Stimulated activated CD4-positive, alpha-beta T cell treated with anti-CD3 and anti-CD28 coated beads, TNF-alpha, amount 100 ng/mL, for 4 hours (primary cell): ENCODE measurements around the gene GALNT14.

Experiments
- DNase-seq, 3 experiments: peaks; one replicate each; pipeline ENCODE4 v3.0.0-alpha.2; 2020; ENCODE audit warnings: low read depth in 3 of 3

Gene GALNT14

GRCh38 chr2:31008561-31009114, 129.6 kb downstream of the GALNT14 start:
- no peak for DNase-seq

DNA sequence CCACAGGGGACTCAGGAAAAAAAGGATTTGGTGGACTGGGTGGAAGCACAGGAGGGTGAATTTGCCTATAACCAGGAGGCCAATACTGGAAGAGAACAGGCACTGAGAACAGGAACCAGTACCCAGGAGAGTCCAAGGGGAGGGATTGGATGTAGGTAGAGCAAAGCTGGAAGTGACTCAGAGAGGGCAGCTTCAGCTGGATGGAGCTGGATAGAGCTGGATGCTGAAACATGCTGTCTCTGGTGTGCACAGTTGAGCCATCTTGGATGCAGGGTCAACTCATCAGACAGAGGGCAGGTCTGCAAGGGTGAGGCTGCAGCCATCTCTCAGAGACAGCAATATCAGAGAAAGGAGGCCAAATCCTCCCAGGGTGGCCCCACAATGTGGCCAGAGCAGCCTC, 134.0 kb downstream of the GALNT14 start:
- no peak for DNase-seq

- no peak for DNase-seq
These were observed 134.5 kb downstream of the GALNT14 start for GRCh38 chr2:31003749-31004148.

GRCh38 chr2:31002537-31003150, 135.6 kb downstream of the GALNT14 start:
- no peak for DNase-seq

GRCh38 chr2:31000970-31001369, 137.3 kb downstream of the GALNT14 start:
- DNase-seq: no peak

GRCh38 chr2:30998672-30999071, 139.6 kb downstream of the GALNT14 start:
- DNase-seq: no peak

- DNase-seq: no peak
These were observed 140.3 kb downstream of the GALNT14 start for GRCh38 chr2:30997979-30998378.

GRCh38 chr2:30994227-30995056, 143.8 kb downstream of the GALNT14 start:
- no peak for DNase-seq

DNA sequence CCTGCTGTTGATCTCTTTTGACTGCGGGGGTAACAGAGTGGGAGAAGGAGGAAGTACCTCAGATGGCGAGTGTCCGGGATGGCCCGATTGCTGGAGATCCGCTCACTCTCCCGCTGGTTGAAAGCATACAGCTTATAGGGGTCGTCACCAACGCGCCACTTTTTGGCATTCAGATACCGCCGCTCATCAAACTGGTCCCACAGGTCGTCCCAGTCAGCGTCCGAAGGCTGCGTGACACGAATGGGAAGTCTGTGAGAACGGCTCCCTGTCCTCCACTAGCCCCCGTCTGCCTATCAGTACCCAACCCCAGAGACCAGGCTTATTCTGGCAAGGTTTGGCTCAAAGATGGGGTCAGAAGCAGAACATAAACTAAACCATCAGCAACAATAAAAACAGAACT, 145.5 kb downstream of the GALNT14 start:
- no peak for DNase-seq

- no peak for DNase-seq
These were observed 147.6 kb downstream of the GALNT14 start for GRCh38 chr2:30990671-30991070.

GRCh38 chr2:30990176-30990575, 148.1 kb downstream of the GALNT14 start:
- no peak for DNase-seq

DNA sequence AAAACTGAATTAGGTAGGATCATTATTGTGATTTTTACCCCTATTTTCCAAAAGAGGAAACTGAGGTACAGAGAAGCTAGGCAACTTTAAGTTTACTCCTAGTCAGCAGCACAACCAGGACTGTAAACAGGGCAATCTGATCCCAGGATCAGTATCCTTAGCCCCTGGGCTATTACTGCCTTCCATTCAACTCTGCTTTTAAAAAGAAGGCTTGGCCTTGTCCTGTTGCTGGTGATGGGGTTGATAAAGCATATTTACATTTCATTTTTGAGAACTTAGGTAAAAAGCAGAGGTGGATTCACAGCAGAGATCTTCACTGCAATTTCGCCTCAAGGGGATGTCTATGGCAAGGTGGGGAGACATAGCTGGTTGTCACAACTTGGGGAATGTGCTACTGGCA, 148.5 kb downstream of the GALNT14 start:
- DNase-seq: no peak

GRCh38 chr2:30987566-30987965, 150.7 kb downstream of the GALNT14 start:
- no peak for DNase-seq

DNA sequence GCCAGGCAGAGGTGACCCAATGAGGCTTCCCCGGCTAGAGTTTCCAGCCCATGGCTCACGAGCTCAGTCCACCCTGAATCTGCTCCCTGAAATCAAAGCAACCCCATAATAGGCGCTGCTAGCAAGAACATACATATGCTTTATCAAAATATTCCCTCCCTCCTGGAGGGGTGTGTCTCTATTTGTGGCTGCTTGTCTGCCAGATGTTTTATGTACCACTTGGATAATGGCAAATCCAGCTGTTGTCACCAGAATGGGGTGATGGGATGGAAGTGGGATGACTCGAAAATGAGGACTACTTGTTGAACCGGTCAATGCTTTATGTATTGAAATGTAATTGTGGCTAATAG, 152.0 kb downstream of the GALNT14 start:
- no peak for DNase-seq

- DNase-seq: no peak
These were observed 152.6 kb downstream of the GALNT14 start for GRCh38 chr2:30985493-30986230.

DNA sequence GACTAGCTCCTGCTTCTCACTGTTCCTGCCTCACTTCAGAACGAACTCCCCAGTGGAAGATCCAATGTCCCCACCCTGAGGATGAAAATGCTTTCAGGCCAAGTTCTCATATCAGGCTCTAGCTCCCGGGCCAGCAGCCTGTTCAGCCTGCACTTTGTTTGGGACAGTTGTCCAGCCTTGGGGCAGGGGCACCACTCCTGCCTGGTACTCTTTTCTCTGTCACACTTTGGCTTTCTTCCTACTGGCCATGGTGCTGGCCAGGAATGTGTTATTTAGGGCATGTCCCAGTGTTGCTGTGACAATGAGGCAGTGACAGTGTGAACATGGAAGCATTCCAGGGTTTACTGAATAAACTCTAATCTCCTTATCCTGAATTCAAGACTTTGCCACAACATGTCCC, 154.1 kb downstream of the GALNT14 start:
- DNase-seq: no peak

DNA sequence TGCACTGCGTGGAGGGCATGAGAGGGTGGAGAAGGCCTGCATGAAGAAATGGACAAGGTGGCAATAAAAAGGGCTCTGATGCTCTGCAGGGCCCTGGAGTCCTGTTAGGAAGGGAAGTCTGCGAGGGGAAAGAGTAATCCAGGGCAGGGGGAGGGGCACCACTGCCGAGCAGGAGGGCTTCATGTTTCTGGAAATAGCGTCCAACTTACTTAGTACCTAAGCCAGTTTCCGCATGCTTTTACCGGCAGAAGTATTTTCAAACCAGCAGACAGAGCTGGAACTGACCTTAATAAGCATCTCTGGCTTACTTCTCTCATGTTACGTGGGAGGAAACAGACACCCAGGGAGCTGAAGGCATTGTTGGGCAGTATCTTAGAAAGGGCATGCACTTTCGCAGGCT, 156.7 kb downstream of the GALNT14 start:
- no peak for DNase-seq

DNA sequence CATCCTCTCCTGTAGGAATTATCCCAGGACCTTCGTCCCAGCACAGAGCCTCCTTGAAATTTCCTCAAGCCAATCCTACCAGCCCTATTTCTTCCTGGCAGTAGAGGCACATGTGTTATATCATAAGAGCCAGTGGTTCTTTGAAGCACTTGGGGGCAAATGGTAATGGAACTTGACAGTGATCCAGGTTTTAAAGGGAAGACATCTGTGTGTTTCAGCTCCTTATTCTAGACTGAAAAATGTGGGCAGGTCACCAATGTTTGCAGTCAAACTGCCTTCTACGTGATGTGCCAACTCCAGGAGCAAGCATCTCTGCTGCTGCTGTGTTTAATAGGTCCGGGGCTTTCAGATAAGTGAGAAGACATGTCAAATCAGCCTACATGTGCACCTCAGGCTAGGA, 157.1 kb downstream of the GALNT14 start:
- DNase-seq: no peak

DNA sequence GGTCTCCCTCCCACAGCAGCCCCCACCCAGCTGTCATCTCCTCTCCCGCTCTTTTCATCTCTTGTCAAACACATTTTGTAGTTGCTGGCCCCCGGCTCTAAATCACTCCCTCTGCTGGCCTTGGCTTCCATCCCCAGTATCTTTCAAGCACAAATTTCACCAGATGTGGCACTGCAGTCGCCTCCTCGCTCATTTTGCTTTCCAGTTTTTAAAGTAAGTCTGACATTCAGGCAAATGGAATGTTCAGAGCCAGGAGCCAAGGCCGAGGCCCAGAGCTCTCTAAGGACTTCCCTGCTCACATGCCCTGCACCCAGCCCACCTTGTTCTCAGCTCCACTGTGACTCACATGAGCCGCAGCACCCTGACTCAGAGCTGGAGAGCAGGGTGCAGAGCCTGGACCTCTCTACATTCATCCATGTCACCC, 158.4 kb downstream of the GALNT14 start:
- no peak for DNase-seq

DNA sequence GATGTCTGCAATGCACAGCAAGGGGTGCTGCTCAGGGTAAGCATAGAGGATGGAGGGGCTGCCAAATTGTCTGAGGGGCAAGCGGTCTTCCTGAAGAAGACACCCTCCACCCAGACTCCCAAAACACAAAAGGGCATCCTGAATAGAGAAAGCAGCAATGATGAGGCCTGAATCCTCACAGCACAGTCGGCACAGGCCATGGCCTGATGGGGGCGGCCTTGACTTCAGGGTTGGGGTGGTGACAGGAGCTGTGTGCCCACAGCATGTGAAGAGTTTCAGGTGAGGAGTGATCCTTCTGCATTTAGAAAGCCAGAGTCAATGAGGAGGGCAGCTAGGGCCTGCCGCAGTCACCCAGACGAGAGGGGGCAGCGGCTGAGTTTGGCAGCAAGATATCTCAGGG, 159.4 kb downstream of the GALNT14 start:
- no peak for DNase-seq

DNA sequence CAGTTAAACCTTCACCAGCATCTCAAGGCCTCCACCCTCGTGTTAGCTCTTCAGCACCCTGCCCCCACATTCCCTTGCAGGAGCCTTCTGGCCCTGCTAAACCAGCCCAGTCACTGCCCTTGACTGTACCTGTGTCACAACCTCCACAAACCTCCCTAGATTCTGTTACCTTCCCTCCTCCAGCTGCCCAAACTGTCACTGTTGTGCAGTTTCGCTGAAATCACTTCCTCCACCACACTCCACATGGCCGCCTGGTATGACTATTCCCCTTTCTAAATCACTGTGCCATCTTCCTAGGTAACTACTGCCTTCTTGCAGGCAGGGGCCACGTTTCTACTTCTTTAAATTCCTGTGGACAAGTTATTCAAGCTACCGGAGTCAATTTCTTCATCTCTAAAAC, 160.2 kb downstream of the GALNT14 start:
- DNase-seq: no peak

GRCh38 chr2:30975156-30975555, 163.1 kb downstream of the GALNT14 start:
- no peak for DNase-seq

- no peak for DNase-seq
These were observed 163.7 kb downstream of the GALNT14 start for GRCh38 chr2:30974554-30974953.
